ENCODE results near the gene DMD.

GRCh38 chrX:32591589-32591988 lies 619.8 kb downstream of the DMD start:
- no peak for TF ChIP-seq CTCF (IDR thresholded peaks at IDR 0.05; ENCODE audit: low read depth, low read length)
- TF ChIP-seq POLR2A (IDR thresholded peaks at IDR 0.05; ENCODE audit: extremely low read depth, insufficient read length): no peak
- no peak for TF ChIP-seq MAX (IDR thresholded peaks at IDR 0.05; ENCODE audit: low read depth, low read length)

Data from NB4 (cell line).